ENCODE data around the gene CECR2.
"Not testable (repeated sequence)": the region's sequence is repeated elsewhere in the genome, so short reads cannot be mapped to it uniquely, and the experiment has no call there.

The CECR2 gene

GRCh38 chr22:17407643-17408042 lies 38.4 kb downstream of the CECR2 start:
- DNase-seq = no peak

GRCh38 chr22:17410576-17410975 lies 41.3 kb downstream of the CECR2 start:
- no peak for DNase-seq

GRCh38 chr22:17411213-17411612 lies 42.0 kb downstream of the CECR2 start:
- DNase-seq = no peak

- peak in 1 of 2 experiments; percentile 2 for DNase-seq
Measured at GRCh38 chr22:17412232-17412631, 43.0 kb downstream of the CECR2 start.

GRCh38 chr22:17418890-17419324 lies 49.6 kb downstream of the CECR2 start:
- no peak for DNase-seq

- no peak for DNase-seq
Measured at GRCh38 chr22:17419348-17419747, 50.1 kb downstream of the CECR2 start.

GRCh38 chr22:17422736-17423343 lies 53.6 kb downstream of the CECR2 start:
- no peak for DNase-seq

GRCh38 chr22:17423616-17424015 lies 54.4 kb downstream of the CECR2 start:
- DNase-seq = no peak

GRCh38 chr22:17427528-17427927 lies 58.3 kb downstream of the CECR2 start:
- DNase-seq = not testable (repeated sequence)

GRCh38 chr22:17429516-17429915 lies 60.3 kb downstream of the CECR2 start:
- no peak for DNase-seq

- DNase-seq = no peak
Measured at GRCh38 chr22:17430412-17430811, 61.2 kb downstream of the CECR2 start.

- DNase-seq = no peak
Measured at GRCh38 chr22:17431179-17431578, 61.9 kb downstream of the CECR2 start.

- DNase-seq = no peak
Measured at GRCh38 chr22:17434856-17435255, 65.6 kb downstream of the CECR2 start.

- no peak for DNase-seq
Measured at GRCh38 chr22:17435375-17435774, 66.1 kb downstream of the CECR2 start.

GRCh38 chr22:17436382-17436980 lies 67.2 kb downstream of the CECR2 start:
- DNase-seq = no peak

- DNase-seq = no peak
Measured at GRCh38 chr22:17436981-17437412, 67.7 kb downstream of the CECR2 start.

GRCh38 chr22:17438026-17438425 lies 68.8 kb downstream of the CECR2 start:
- DNase-seq = no peak

GRCh38 chr22:17441326-17441725 lies 72.1 kb downstream of the CECR2 start:
- DNase-seq = no peak

- DNase-seq = no peak
Measured at GRCh38 chr22:17443405-17444203, 74.3 kb downstream of the CECR2 start.

- no peak for DNase-seq
Measured at GRCh38 chr22:17444204-17444504, 74.9 kb downstream of the CECR2 start.

- no peak for DNase-seq
Measured at GRCh38 chr22:17446698-17447097, 77.4 kb downstream of the CECR2 start.

GRCh38 chr22:17451316-17451715 lies 82.1 kb downstream of the CECR2 start:
- DNase-seq = no peak

- DNase-seq = no peak
Measured at GRCh38 chr22:17460895-17461294, 91.6 kb downstream of the CECR2 start.

- DNase-seq = no peak
Measured at GRCh38 chr22:17470880-17471500, 101.7 kb downstream of the CECR2 start.

Data from NCI-H187 (cell line).